Measurements from ENCODE around the gene GALNT10.
A peak's percentile ranks its signal among the peaks of the same experiment; 100 is the strongest.

GALNT10 gene

DNA sequence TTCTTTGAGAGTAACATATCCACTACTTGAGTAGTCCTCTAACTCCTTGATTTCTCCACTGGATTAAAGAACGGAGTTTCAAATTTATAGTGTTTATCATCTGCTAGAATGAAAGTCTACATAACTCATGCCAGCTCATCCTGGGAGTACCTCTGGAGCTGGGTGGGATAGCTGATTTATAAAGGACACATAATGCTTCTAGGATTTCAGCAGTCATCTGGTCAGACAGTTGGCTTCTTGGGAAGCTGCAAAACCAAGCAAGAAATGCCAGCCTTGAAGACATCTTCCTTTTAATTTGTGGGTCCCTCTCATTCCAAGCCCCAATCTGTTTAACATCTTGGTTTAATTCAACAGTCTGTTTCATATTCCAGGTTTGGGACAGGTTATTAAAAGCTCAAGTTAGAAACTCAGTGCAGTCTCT is 3.2 kb downstream of the GALNT10 start:
- TF ChIP-seq, protein P1, sequence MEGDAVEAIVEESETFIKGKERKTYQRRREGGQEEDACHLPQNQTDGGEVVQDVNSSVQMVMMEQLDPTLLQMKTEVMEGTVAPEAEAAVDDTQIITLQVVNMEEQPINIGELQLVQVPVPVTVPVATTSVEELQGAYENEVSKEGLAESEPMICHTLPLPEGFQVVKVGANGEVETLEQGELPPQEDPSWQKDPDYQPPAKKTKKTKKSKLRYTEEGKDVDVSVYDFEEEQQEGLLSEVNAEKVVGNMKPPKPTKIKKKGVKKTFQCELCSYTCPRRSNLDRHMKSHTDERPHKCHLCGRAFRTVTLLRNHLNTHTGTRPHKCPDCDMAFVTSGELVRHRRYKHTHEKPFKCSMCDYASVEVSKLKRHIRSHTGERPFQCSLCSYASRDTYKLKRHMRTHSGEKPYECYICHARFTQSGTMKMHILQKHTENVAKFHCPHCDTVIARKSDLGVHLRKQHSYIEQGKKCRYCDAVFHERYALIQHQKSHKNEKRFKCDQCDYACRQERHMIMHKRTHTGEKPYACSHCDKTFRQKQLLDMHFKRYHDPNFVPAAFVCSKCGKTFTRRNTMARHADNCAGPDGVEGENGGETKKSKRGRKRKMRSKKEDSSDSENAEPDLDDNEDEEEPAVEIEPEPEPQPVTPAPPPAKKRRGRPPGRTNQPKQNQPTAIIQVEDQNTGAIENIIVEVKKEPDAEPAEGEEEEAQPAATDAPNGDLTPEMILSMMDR (IDR thresholded peaks at IDR 0.05; ENCODE audit: insufficient read depth, low read length, poor library complexity, severe bottlenecking), result no peak
- Histone ChIP-seq H3K36me3 (ENCODE audit: control insufficient read depth, insufficient read depth, low read length) (peaks cover 13% of the 10 kb centered on the region), H3K4me3 (replicated peaks; ENCODE audit: low read depth, low read length) (no peak overlapping the region), H3K27me3 (replicated peaks; ENCODE audit: control insufficient read depth, insufficient read depth, low read length) (no peaks in the 10 kb centered on the region)
- DNase-seq (ENCODE audit: extremely low read depth, insufficient read length), result no peak

GRCh38 chr5:154194345-154195329 is 4.1 kb downstream of the GALNT10 start:
- TF ChIP-seq, protein P1 (IDR thresholded peaks at IDR 0.05; ENCODE audit: insufficient read depth, low read length, poor library complexity, severe bottlenecking), result no peak
- H3K27me3 ChIP-seq (replicated peaks; ENCODE audit: control insufficient read depth, insufficient read depth, low read length), result no peaks in the 10 kb centered on the region
- no peak for DNase-seq (ENCODE audit: extremely low read depth, insufficient read length)
- no peak overlapping the region for H3K4me3 ChIP-seq (replicated peaks; ENCODE audit: low read depth, low read length)
- H3K36me3 ChIP-seq (ENCODE audit: control insufficient read depth, insufficient read depth, low read length), result peaks cover 16% of the 10 kb centered on the region

GRCh38 chr5:154196281-154196680 is 5.7 kb downstream of the GALNT10 start:
- TF ChIP-seq, protein P1 (IDR thresholded peaks at IDR 0.05; ENCODE audit: insufficient read depth, low read length, poor library complexity, severe bottlenecking), result no peak
- H3K4me3 ChIP-seq (replicated peaks; ENCODE audit: low read depth, low read length), result no peak overlapping the region
- no peak for DNase-seq (ENCODE audit: extremely low read depth, insufficient read length)
- H3K36me3 ChIP-seq (ENCODE audit: control insufficient read depth, insufficient read depth, low read length), result peaks cover 16% of the 10 kb centered on the region
- no peaks in the 10 kb centered on the region for H3K27me3 ChIP-seq (replicated peaks; ENCODE audit: control insufficient read depth, insufficient read depth, low read length)

GRCh38 chr5:154196955-154197652 is 6.6 kb downstream of the GALNT10 start:
- no peak for DNase-seq (ENCODE audit: extremely low read depth, insufficient read length)
- TF ChIP-seq, protein P1 (IDR thresholded peaks at IDR 0.05; ENCODE audit: insufficient read depth, low read length, poor library complexity, severe bottlenecking), result peak; percentile 14
- Histone ChIP-seq H3K27me3 (replicated peaks; ENCODE audit: control insufficient read depth, insufficient read depth, low read length) (no peaks in the 10 kb centered on the region), H3K36me3 (ENCODE audit: control insufficient read depth, insufficient read depth, low read length) (peaks cover 16% of the 10 kb centered on the region), H3K4me3 (replicated peaks; ENCODE audit: low read depth, low read length) (no peak overlapping the region)

GRCh38 chr5:154197801-154198491 is 7.4 kb downstream of the GALNT10 start:
- Histone ChIP-seq H3K27me3 (replicated peaks; ENCODE audit: control insufficient read depth, insufficient read depth, low read length) (no peaks in the 10 kb centered on the region), H3K4me3 (replicated peaks; ENCODE audit: low read depth, low read length) (no peak overlapping the region), H3K36me3 (ENCODE audit: control insufficient read depth, insufficient read depth, low read length) (peaks cover 16% of the 10 kb centered on the region)
- TF ChIP-seq, protein P1 (IDR thresholded peaks at IDR 0.05; ENCODE audit: insufficient read depth, low read length, poor library complexity, severe bottlenecking), result no peak
- DNase-seq (ENCODE audit: extremely low read depth, insufficient read length), result no peak

Data from GM06990 (cell line).